NCI-H1092 treated with DMSO at 0.1 percent for 48 hours (cell line): ENCODE results near the gene HAUS7.
A peak's percentile ranks its signal among the peaks of the same experiment; 100 is the strongest.

Source experiments
- DNase-seq: peaks from one replicate; lab custom pipeline; 2025; lab: John Stamatoyannopoulos, UW

The HAUS7 gene

GRCh38 chrX:153435845-153436244 lies 34.5 kb downstream of the HAUS7 start:
- DNase-seq, result no peak

DNA sequence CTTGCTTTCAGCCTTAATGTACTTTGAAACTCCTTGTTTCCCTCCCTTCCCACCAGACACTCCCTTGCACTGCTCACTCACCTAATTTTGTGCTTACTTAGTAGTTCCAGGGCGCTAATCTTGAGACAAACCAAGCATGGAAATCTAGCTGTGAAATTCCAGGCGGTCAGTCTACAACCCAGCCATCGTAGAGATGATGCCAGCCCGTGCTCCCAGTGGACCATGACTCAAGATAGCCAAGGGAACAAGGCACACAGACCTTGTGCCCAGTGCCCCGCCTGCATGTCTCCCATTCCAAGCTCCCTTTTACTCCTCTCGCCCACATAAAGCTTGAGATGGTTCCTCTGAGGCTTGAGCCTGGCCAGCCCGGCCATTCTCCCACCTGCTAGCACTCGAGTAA lies 35.6 kb downstream of the HAUS7 start:
- no peak for DNase-seq

DNA sequence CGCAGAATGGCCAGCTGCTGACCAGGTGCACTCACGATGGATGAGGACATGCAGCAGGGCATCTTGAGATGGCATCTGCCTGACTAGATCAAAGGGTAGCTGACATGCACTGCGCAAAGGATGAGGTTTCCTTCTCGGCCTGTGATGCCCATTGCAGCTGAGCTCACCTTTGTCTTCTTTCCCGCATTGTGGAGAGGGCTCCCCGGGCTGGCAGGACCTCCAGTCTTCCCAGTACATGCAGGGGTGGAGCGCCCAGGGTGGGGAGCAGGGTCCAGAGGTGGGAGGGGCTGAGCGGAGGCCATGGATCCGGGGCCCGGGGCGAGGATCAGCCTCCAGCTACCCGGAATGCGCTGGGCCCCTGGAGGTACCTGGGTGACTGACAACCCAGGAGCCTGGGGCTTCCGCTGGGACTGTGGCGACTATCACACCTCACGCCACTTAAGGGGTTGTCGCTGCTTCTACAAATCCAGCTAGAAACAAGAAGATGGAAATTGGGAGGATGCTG lies 36.5 kb downstream of the HAUS7 start:
- DNase-seq, result no peak

DNA sequence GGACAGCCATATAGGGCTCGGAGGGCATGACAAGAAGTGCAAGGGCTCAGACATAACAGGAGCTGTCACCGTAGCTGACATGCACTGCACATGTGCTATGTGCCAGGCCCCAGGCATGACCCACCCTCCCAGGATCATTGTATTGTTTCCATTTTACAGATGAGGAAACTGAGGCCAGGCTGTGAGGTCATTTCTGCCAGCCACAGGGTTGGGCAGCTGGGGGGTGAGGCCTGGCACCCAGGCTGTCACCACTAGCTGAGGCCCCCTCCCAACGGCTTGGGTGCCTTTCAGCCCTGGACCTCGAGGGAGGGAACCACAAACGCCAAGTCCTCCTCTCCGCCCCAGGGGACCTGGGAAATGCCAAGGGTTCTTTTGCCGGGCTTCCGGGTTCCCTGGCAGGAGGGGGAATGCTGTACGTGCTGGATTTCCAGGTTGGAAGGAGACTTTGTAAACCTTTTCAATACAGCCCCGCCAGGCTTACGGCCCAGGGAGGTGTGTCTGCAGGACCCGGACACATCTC lies 37.2 kb downstream of the HAUS7 start:
- no peak for DNase-seq

GRCh38 chrX:153430796-153431195 lies 39.6 kb downstream of the HAUS7 start:
- DNase-seq, result no peak

DNA sequence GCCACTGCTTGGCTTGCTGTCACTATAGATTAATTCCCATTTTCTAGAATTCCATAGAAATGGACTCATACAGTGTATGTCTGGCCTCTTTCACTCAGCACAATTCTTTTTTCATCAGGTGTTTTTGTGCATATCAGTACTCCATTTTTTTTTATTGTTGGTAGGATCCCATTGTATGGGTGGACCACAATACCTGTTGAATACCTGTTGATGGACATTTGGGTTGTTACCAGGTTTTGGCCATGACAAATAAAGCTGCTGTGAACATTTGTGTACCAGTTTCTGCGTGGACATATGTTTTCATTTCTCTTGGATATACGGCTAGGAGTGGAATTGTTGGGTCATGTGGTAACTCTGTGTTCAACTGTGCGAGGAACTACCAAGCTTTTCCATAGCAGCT lies 44.2 kb downstream of the HAUS7 start:
- no peak for DNase-seq

DNA sequence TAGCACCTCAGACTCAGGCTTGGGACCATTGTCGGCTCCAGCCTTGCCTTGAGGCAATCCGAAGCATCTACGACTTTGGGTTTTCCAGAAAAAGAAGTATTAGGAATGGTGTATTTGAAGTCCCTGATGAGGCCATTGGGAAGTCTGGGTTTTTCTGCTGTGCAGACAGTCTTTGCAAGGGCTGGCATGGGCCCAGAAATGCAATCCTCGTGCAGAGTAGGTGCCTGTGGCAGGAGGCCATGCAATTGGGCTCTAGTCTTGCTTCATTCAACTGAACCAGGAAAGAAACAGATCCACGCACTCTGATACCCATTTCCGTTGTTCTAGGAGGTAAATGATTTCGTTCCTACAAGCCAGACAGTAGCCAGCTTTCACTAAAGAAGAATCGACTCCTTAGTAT lies 46.7 kb downstream of the HAUS7 start:
- DNase-seq, result no peak

- DNase-seq, result no peak
These were observed 48.5 kb downstream of the HAUS7 start for GRCh38 chrX:153421856-153422255.

GRCh38 chrX:153420851-153421599 lies 49.4 kb downstream of the HAUS7 start:
- DNase-seq, result no peak

GRCh38 chrX:153417637-153418036 lies 52.7 kb downstream of the HAUS7 start:
- no peak for DNase-seq

- DNase-seq, result no peak
These were observed 53.5 kb downstream of the HAUS7 start for GRCh38 chrX:153416781-153417450.

DNA sequence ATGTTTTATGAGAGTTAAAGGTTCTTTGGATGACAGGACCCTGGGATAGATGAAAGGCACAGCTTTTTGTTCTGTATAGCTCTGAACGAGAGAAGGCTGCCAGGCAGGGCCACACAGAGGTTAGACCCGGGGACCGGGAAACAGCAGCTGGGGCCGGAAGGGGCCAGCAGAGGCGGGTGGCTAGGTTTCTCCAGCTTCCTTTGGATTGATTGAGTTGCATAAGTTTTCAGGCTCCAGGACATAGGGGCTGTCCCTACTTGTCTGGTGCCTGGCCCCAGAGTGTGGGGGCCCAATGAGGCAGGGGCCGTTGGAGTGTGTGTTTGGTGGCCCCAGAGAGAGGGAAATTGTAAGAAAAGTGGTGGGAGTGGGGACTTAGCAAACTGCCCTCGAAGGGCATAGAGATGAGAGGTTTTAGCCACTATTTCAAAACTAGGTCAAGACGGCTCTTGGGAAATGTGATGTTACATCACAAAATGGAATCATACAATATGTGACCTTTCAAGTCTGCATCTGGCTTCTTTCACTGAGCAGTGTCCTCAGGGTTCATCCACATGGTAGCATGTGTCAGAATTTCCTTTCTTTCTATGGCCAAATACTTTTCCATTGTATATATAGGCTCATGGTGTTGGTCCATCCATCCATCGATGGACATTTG lies 55.4 kb downstream of the HAUS7 start:
- no peak for DNase-seq

DNA sequence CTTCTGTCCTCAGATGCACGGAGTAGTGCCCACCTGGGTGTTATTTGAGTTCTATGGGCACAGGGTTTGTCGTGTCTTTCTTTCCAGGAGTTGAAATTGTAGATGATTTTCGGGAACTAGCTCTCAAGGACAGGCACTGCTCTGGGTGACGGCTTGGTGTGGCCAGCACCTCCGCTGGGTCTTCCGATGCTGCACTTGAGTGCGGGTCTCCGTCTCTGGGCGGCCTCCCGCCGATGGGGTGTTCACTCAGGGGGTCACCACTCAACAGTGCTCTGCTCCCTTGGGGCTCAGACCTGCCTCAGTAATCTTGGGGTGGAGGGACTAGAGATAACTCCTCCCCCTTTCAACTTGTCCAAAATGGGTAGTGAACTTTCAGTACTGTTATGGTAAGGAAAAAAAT lies 56.6 kb downstream of the HAUS7 start:
- no peak for DNase-seq

DNA sequence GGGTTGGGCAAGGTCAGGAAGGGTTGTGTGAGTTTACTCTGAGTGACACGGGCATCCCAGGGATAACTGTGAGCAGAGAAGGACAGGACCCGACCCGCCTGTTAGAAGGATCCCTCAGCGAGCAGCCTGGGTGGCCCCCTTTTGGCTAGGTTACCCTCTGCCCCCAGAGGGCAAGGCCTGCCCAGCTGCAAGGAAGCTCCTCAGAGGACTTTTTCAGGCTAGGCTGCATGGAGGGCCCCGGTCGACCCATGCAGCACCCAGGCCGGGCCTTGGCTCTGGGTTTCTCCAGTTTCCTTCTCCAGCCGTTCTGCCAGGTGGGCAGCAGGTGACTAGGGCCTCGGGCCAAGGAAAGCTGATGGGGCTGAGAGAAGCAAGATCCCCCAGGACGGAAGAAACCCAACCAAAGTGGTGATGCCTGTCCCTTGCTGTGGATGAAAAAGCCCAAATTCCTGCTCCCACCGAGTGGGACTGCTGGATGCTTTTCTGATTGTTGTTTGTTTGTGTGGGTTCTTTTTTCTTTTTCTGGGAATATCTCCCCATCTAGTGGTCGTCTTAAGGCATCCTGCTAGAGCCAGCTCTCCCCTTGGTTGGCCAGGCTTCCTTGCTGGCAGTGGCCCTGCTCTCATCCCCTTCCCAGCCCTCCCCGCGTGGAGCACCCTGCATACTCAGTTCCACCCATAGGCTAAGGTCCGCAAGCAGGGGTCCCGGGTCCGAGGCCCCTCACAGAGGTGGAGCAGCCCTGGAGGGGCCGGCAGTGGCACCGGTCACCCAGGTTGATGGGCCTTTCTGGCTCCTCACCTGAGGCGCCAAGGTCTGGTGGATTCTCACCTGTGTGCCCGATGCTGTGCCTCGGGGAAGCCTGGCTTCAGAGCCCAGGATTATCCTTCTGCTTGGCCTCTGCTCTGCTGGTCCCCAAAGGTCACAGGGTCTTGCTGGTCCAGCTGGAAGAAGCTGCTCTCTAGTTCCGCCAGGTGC lies 57.3 kb downstream of the HAUS7 start:
- no peak for DNase-seq

- DNase-seq, result peak; percentile 3
These were observed 58.3 kb downstream of the HAUS7 start for GRCh38 chrX:153411988-153412574.

GRCh38 chrX:153411255-153411987 lies 59.0 kb downstream of the HAUS7 start, which contains the start of gene ZFP92:
Gene ZFP92, plus strand, starts transcription at chrX:153411472. Its CDS starts 6,851 bp downstream, at chrX:153418323.
- no peak for DNase-seq

GRCh38 chrX:153410888-153411254 lies 59.5 kb downstream of the HAUS7 start:
- no peak for DNase-seq

- no peak for DNase-seq
These were observed 60.0 kb downstream of the HAUS7 start for GRCh38 chrX:153410373-153410772.

GRCh38 chrX:153409414-153410101 lies 60.8 kb downstream of the HAUS7 start:
- DNase-seq, result no peak

DNA sequence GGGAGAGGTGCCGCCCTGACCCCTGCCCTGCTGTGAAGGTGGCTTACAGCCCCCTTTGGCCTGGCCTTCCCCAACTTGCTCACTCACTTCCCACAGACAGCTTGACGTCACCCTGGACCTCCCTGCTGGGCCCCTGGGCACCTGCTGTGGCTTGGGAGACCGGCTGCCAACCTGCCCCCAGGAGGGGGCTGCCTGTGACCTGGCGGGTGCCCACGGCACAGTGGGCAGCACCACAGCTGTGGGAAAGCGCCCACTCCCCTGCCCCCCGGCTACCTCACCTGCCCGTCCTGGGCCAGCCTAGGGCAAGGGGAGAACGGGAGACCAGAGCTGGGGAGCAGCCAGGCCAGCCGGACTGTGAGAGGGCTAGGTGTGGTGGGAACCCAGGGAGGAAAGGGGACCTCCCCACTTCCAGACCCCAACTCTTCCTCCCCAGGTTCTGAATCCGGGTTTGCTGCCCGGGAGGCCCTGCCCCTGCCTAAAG lies 61.5 kb downstream of the HAUS7 start:
- no peak for DNase-seq
